Astrocyte (in vitro differentiated cells and primary cell): ENCODE measurements around the gene WASHC2C.
"Not testable (repeated sequence)": the region's sequence is repeated elsewhere in the genome, so short reads cannot be mapped to it uniquely, and the experiment has no call there.

Experiments
- CTCF ChIP-seq: IDR thresholded peaks from 2 replicates; pipeline ENCODE4 v1.5.1; 2011; ENCODE audit warnings: low read depth, mild to moderate bottlenecking, inconsistent platforms, low read length, moderate library complexity; ENCODE audit not compliant: insufficient read depth
- EZH2 ChIP-seq: IDR thresholded peaks from 2 replicates; pipeline ENCODE4 v1.6.1; 2012; ENCODE audit warnings: mild to moderate bottlenecking, low read length, inconsistent platforms; ENCODE audit not compliant: insufficient read depth

DNA sequence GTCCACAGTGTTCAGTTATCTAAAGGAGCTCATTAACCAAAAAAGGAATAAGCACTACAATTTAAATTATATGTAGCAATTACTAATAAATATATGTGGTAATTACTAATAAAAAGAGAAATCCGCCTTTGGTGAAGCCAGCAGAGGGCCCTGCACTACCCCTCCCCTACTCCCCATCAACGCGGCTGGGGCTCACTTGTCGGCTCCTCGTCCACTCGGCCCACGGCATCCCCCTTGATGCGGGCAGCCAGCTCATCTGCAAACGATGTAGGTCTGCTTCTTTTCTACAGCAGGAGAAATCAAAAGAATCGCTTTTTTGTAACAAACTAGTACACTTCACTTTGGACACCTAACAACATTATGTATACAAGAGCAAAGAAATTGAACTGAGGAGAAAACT is 5.6 kb upstream of the WASHC2C start:
- not testable (repeated sequence) for TF ChIP-seq CTCF, EZH2
